WTC11 (cell line): ENCODE results near the gene TSPO.

Source experiments
- CREM ChIP-seq: sonication (generic); formaldehyde crosslinking; IDR thresholded peaks from 2 replicates; pipeline ENCODE4 v1.8.1; 2022; ENCODE audit warnings: mild to moderate bottlenecking, missing genetic modification reagents, moderate library complexity
- CTCF ChIP-seq: fragments of 200-600 bp; IDR thresholded peaks from 2 replicates; pipeline ENCODE4 v1.8.0; 2022; ENCODE audit warnings: antibody characterized with exemption
- ELF4 ChIP-seq: sonication (generic); formaldehyde crosslinking; IDR thresholded peaks from 2 replicates; pipeline ENCODE4 v1.8.1; 2022; ENCODE audit warnings: low read depth, mild to moderate bottlenecking, moderate library complexity, missing genetic modification reagents
- FOXJ3 ChIP-seq: sonication (generic); formaldehyde crosslinking; IDR thresholded peaks from 2 replicates; pipeline ENCODE4 v1.9.0; 2021; ENCODE audit warnings: missing genetic modification reagents, mild to moderate bottlenecking, borderline replicate concordance
- FOXK1 ChIP-seq: sonication (generic); formaldehyde crosslinking; IDR thresholded peaks from 2 replicates; pipeline ENCODE4 v1.8.0; 2022; ENCODE audit warnings: mild to moderate bottlenecking, moderate library complexity, missing genetic modification reagents
- FOXP1 ChIP-seq: sonication (generic); formaldehyde crosslinking; IDR thresholded peaks from 2 replicates; pipeline ENCODE4 v1.8.0; 2022; ENCODE audit warnings: missing genetic modification reagents, mild to moderate bottlenecking, moderate library complexity, borderline replicate concordance
- GTF2I ChIP-seq: fragments of 250-450 bp; sonication (Bioruptor Pico); conservative IDR thresholded peaks from 2 replicates; pipeline ENCODE4 v1.4.0; 2021; ENCODE audit warnings: mild to moderate bottlenecking
- NR3C1 ChIP-seq: sonication (generic); formaldehyde crosslinking; conservative IDR thresholded peaks from 2 replicates; pipeline ENCODE4 v1.8.1; 2023; ENCODE audit warnings: low read depth, mild to moderate bottlenecking, missing genetic modification reagents
- RELA ChIP-seq: sonication (generic); formaldehyde crosslinking; IDR thresholded peaks from 2 replicates; pipeline ENCODE4 v1.8.1; 2022; ENCODE audit warnings: missing genetic modification reagents, mild to moderate bottlenecking, borderline replicate concordance
- ZNF232 ChIP-seq: sonication (generic); formaldehyde crosslinking; IDR thresholded peaks from 2 replicates; pipeline ENCODE4 v1.8.0; 2022; ENCODE audit warnings: mild to moderate bottlenecking, missing genetic modification reagents

GRCh38 chr22:43133401-43133800 lies 18.0 kb upstream of the TSPO start:
- no peak for TF ChIP-seq CTCF
- no peak for TF ChIP-seq NR3C1 (CRISPR knock-in tag)
- TF ChIP-seq FOXK1 (CRISPR knock-in tag), result no peak
- no peak for TF ChIP-seq ZNF232 (CRISPR knock-in tag)
- no peak for TF ChIP-seq CREM (CRISPR knock-in tag)
- TF ChIP-seq RELA, result no peak
- no peak for TF ChIP-seq FOXP1
- no peak for TF ChIP-seq GTF2I (CRISPR knock-in tag)
- no peak for TF ChIP-seq ELF4 (CRISPR knock-in tag)
- no peak for TF ChIP-seq FOXJ3 (CRISPR knock-in tag)
